ENCODE results near the gene PRRG2.

GRCh38 chr19:49639401-49640112 lies 58.4 kb downstream of the PRRG2 start:
- no peak for TF ChIP-seq CTCF (conservative IDR thresholded peaks at IDR 0.05; ENCODE audit: low read depth, low read length)
- TF ChIP-seq EZH2 (IDR thresholded peaks at IDR 0.05; ENCODE audit: borderline replicate concordance, low read depth, low read length, poor library complexity, severe bottlenecking): no peak
